ENCODE measurements around the gene MYH7. TPM values are rescaled to one million over a fixed set of nuclear protein-coding genes. Genes with fewer than 3 reads are reported as not detected.
A peak's percentile ranks its signal among the peaks of the same experiment; 100 is the strongest.

The MYH7 gene
- total and polyA plus RNA-seq, 8 donors, result 0.23 to 4.9 (median 2.4) TPM; not detected in 4

- no peaks in the 10 kb centered on the region for H3K36me3 ChIP-seq
- H3K27ac ChIP-seq, result peak overlapping the region in 1 of 5 donors; percentile 20
- intact Hi-C loops (cut with DNase I; ENCODE audit: low total_unique reads), result no loop called here
- peaks cover 0 to 10% (median 0%) of the 10 kb centered on the region in 4 donors for H3K4me1 ChIP-seq
- H3K27me3 ChIP-seq, result peaks cover 0 to 25% (median 0%) of the 10 kb centered on the region in 3 donors
- peak overlapping the region in 1 of 4 donors; percentile 12 for H3K4me3 ChIP-seq
- DNase-seq, result no peak
- 44 to 64% (median 54%) methylated on average over 9 to 11 of the region's 11 CpGs for WGBS, 5 donors
- H3K9me3 ChIP-seq, result no peaks in the 10 kb centered on the region
- TF ChIP-seq POLR2AphosphoS5 (IDR thresholded peaks at IDR 0.05) (no peak), CTCF (IDR thresholded peaks at IDR 0.05) (no peak), EP300 (IDR thresholded peaks at IDR 0.05) (no peak), POLR2A (IDR thresholded peaks at IDR 0.05) (no peak)
Observed at GRCh38 chr14:23377198-23377550, 58.3 kb downstream of the MYH7 start.

GRCh38 chr14:23376482-23377197 is 58.8 kb downstream of the MYH7 start, which contains the start of gene CMTM5:
TSS of gene CMTM5 (plus strand) at chr14:23377046. CDS start at chr14:23377252, 206 bp downstream.
- peaks cover 0 to 10% (median 0%) of the 10 kb centered on the region in 4 donors for H3K4me1 ChIP-seq
- peak within 1 kb of the TSS in 3 of 4 donors; percentile 12 to 17 (median 17) for H3K4me3 ChIP-seq
- TF ChIP-seq POLR2AphosphoS5 (IDR thresholded peaks at IDR 0.05), result no peak
- TF ChIP-seq POLR2A (IDR thresholded peaks at IDR 0.05), result no peak
- TF ChIP-seq EP300 (IDR thresholded peaks at IDR 0.05), result no peak
- TF ChIP-seq CTCF (IDR thresholded peaks at IDR 0.05), result no peak
- 52 to 58% (median 58%) methylated on average over 11 to 13 of the region's 13 CpGs for WGBS, 5 donors
- peak within 1 kb of the TSS in 1 of 5 donors; percentile 20 for H3K27ac ChIP-seq
- intact Hi-C loops (cut with DNase I; ENCODE audit: low total_unique reads), result no loop called here
- no peaks in the 10 kb centered on the region for H3K36me3 ChIP-seq
- DNase-seq, result peak in 1 of 2 donors; percentile 79
- H3K27me3 ChIP-seq, result peaks cover 0 to 19% (median 0%) of the 10 kb centered on the region in 3 donors
- H3K9me3 ChIP-seq, result no peaks in the 10 kb centered on the region

- Histone ChIP-seq H3K4me1 (peaks cover 0 to 10% (median 0%) of the 10 kb centered on the region in 4 donors), H3K4me3 (no peak overlapping the region), H3K9me3 (no peaks in the 10 kb centered on the region), H3K36me3 (no peaks in the 10 kb centered on the region), H3K27me3 (peaks cover 0 to 10% (median 0%) of the 10 kb centered on the region in 3 donors), H3K27ac (no peak overlapping the region)
- TF ChIP-seq POLR2A (IDR thresholded peaks at IDR 0.05), result no peak
- no peak for TF ChIP-seq EP300 (IDR thresholded peaks at IDR 0.05)
- no peak for TF ChIP-seq CTCF (IDR thresholded peaks at IDR 0.05)
- TF ChIP-seq POLR2AphosphoS5 (IDR thresholded peaks at IDR 0.05), result no peak
- no peak for DNase-seq
- intact Hi-C loops (cut with DNase I; ENCODE audit: low total_unique reads), result no loop called here
- 86 to 91% (median 90%) methylated on average over 14 to 21 of the region's 21 CpGs for WGBS, 5 donors
Observed at GRCh38 chr14:23375527-23376251, 59.8 kb downstream of the MYH7 start.

- WGBS, 5 donors, result 70 to 92% (median 85%) methylated on average over 3 of the region's 3 CpGs
- intact Hi-C loops (cut with DNase I; ENCODE audit: low total_unique reads), result loop anchor here (5.0 kb wide), 1 partner anchor 111 kb away; no protein-coding TSS in a partner anchor
- Histone ChIP-seq H3K4me1 (peaks cover 0 to 10% (median 0%) of the 10 kb centered on the region in 4 donors), H3K4me3 (no peak overlapping the region), H3K27ac (no peak overlapping the region), H3K27me3 (no peaks in the 10 kb centered on the region), H3K9me3 (no peaks in the 10 kb centered on the region), H3K36me3 (no peaks in the 10 kb centered on the region)
- no peak for TF ChIP-seq EP300 (IDR thresholded peaks at IDR 0.05)
- TF ChIP-seq CTCF (IDR thresholded peaks at IDR 0.05), result no peak
- no peak for TF ChIP-seq POLR2A (IDR thresholded peaks at IDR 0.05)
- no peak for TF ChIP-seq POLR2AphosphoS5 (IDR thresholded peaks at IDR 0.05)
- DNase-seq, result no peak
Observed at GRCh38 chr14:23373041-23373440, 62.4 kb downstream of the MYH7 start.
